ENCODE data around the gene TTLL7.

TTLL7 gene

DNA sequence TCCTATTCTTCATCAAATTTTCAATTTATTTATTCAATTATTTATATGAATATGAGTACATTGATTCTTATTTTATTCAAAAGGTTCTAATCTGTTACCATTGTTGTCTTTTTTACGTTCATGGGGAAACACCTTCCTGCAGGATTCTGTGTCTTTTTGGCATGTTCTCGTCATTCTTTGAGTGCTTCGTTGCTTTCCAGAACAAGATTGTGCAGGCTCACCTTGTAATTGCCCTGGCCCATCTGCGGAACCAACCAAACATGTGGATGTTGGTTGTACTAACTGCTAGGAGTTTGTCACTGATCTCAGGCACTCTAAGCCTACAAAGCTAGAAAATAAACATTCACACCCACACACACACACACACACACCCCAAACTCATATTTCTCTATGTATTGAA is 182.1 kb downstream of the TTLL7 start:
- no peak for DNase-seq (ENCODE audit: low spot score)

DNA sequence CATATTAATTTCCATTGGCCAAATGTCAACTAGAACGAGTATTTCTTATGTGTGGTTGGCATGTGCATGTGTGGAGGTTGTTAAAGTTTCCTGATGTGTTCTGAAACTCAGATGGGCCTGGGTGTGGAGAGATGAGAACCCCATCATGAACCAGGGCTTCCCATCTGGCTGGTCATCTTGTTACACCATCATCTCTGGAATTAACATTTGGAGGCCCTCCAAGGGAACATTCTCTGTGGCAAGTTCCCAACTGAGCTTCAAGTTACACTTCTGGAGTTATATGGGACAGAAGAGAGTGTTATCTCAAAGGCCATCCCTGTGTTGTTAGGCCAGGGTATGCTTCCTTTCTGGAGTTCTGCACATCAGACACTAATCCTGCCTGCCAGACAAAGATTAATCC is 183.6 kb downstream of the TTLL7 start:
- no peak for DNase-seq (ENCODE audit: low spot score)
